Uterus (tissue), 4 donors: ENCODE data around the gene GPR142. TPM values are rescaled to one million over a fixed set of nuclear protein-coding genes. Genes with fewer than 3 reads are reported as not detected.

Experiments used
- DNase-seq, 2 donors: peaks; one replicate each; pipeline ENCODE4 v3.0.0-alpha.2; 2019 to 2020
- H3K27ac ChIP-seq, 2 donors: fragments of 200-600 bp; sonication (generic); 1 replicate in 1 of 2; 2 replicates in 1 of 2; pipeline ENCODE4 v1.5.1; 2016 to 2018
- H3K27me3 ChIP-seq, 2 donors: fragments of 200-600 bp; sonication (generic); one replicate each; pipeline ENCODE4 v1.5.1; 2018 to 2019; ENCODE audit warnings: control low read depth in 1 of 2
- H3K36me3 ChIP-seq, 2 donors: fragments of 200-600 bp; sonication (generic); one replicate each; pipeline ENCODE4 v1.5.1; 2019; ENCODE audit warnings: control low read depth in 1 of 2
- H3K4me1 ChIP-seq, 2 donors: fragments of 200-600 bp; sonication (generic); one replicate each; pipeline ENCODE4 v1.5.1; 2018 to 2019; ENCODE audit warnings: control low read depth in 1 of 2
- H3K4me3 ChIP-seq, 2 donors: fragments of 200-600 bp; sonication (generic); 1 replicate in 1 of 2; 2 replicates in 1 of 2; pipeline ENCODE4 v1.5.1; 2018 to 2019; ENCODE audit warnings: mild to moderate bottlenecking in 1 of 2
- H3K9me3 ChIP-seq, 2 donors: fragments of 200-600 bp; sonication (generic); one replicate each; pipeline ENCODE4 v1.5.1; 2019; ENCODE audit warnings: control low read depth in 1 of 2
- POLR2A ChIP-seq, 2 donors: fragments of 450-650 bp; IDR thresholded peaks; one replicate each; pipeline ENCODE4 v1.6.1; 2016; ENCODE audit warnings: antibody characterized with exemption in 2 of 2, mild to moderate bottlenecking in 1 of 2, moderate library complexity in 1 of 2
- intact Hi-C: fragments of 100-400 bp; cut with DNase I; formaldehyde crosslinking; loops from one replicate; pipeline ENCODE4 v1.15.1; 2023; ENCODE audit warnings: low total_unique reads
- total RNA-seq, 4 donors: library from RNA; depleted of rRNA in 3 of 4; stranded (reverse); fragments of >200 nt in 3 of 4; gene quantifications; one replicate each; pipeline versions ENCODE4 v1.1.0 to v1.2.4, GENCODE V29; 2014 to 2023
- TF ChIP-seq, protein P1 (sequence below), 4 experiments: fragments of 200-600 bp in 2 of 4; fragments of 450-650 bp in 2 of 4; sonication (generic) in 2 of 4; IDR thresholded peaks; one replicate each; pipeline ENCODE4 v1.5.1; 2016 to 2019; ENCODE audit warnings: antibody characterized with exemption in 4 of 4, mild to moderate bottlenecking in 2 of 4, moderate library complexity in 1 of 4
- donor health status: DM: yes; HTN: yes; CAD: no.

Gene GPR142
- total RNA-seq, 4 donors from 2014 or later = 0.73 TPM; not detected in 3

GRCh38 chr17:74326506-74326905, 40.8 kb upstream of the GPR142 start:
- no peak for DNase-seq
- Histone ChIP-seq H3K4me1 (peaks cover 0 to 10% of the 10 kb centered on the region in 2 donors), H3K27ac (no peak overlapping the region), H3K36me3 (no peaks in the 10 kb centered on the region), H3K27me3 (peaks cover 0 to 7% of the 10 kb centered on the region in 2 donors), H3K9me3 (no peaks in the 10 kb centered on the region), H3K4me3 (no peak overlapping the region)
- intact Hi-C loops = no loop called here
- no peak for TF ChIP-seq POLR2A (IDR thresholded peaks at IDR 0.05)
- TF ChIP-seq, protein P1, sequence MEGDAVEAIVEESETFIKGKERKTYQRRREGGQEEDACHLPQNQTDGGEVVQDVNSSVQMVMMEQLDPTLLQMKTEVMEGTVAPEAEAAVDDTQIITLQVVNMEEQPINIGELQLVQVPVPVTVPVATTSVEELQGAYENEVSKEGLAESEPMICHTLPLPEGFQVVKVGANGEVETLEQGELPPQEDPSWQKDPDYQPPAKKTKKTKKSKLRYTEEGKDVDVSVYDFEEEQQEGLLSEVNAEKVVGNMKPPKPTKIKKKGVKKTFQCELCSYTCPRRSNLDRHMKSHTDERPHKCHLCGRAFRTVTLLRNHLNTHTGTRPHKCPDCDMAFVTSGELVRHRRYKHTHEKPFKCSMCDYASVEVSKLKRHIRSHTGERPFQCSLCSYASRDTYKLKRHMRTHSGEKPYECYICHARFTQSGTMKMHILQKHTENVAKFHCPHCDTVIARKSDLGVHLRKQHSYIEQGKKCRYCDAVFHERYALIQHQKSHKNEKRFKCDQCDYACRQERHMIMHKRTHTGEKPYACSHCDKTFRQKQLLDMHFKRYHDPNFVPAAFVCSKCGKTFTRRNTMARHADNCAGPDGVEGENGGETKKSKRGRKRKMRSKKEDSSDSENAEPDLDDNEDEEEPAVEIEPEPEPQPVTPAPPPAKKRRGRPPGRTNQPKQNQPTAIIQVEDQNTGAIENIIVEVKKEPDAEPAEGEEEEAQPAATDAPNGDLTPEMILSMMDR (IDR thresholded peaks at IDR 0.05) = no peak

GRCh38 chr17:74328487-74328886, 38.8 kb upstream of the GPR142 start:
- DNase-seq = no peak
- TF ChIP-seq, protein P1 (IDR thresholded peaks at IDR 0.05) = no peak
- no peak for TF ChIP-seq POLR2A (IDR thresholded peaks at IDR 0.05)
- H3K4me1 ChIP-seq = peaks cover 0 to 10% of the 10 kb centered on the region in 2 donors
- peaks cover 0 to 7% of the 10 kb centered on the region in 2 donors for H3K27me3 ChIP-seq
- intact Hi-C loops = no loop called here
- no peaks in the 10 kb centered on the region for H3K9me3 ChIP-seq
- H3K27ac ChIP-seq = no peak overlapping the region
- H3K4me3 ChIP-seq = no peak overlapping the region
- H3K36me3 ChIP-seq = no peaks in the 10 kb centered on the region

GRCh38 chr17:74329378-74329777, 37.9 kb upstream of the GPR142 start:
- H3K4me3 ChIP-seq = no peak overlapping the region
- H3K4me1 ChIP-seq = peaks cover 0 to 10% of the 10 kb centered on the region in 2 donors
- no peak overlapping the region for H3K27ac ChIP-seq
- H3K36me3 ChIP-seq = no peaks in the 10 kb centered on the region
- intact Hi-C loops = no loop called here
- TF ChIP-seq POLR2A (IDR thresholded peaks at IDR 0.05) = no peak
- TF ChIP-seq, protein P1 (IDR thresholded peaks at IDR 0.05) = no peak
- no peak for DNase-seq
- H3K9me3 ChIP-seq = no peaks in the 10 kb centered on the region
- H3K27me3 ChIP-seq = peaks cover 0 to 7% of the 10 kb centered on the region in 2 donors

DNA sequence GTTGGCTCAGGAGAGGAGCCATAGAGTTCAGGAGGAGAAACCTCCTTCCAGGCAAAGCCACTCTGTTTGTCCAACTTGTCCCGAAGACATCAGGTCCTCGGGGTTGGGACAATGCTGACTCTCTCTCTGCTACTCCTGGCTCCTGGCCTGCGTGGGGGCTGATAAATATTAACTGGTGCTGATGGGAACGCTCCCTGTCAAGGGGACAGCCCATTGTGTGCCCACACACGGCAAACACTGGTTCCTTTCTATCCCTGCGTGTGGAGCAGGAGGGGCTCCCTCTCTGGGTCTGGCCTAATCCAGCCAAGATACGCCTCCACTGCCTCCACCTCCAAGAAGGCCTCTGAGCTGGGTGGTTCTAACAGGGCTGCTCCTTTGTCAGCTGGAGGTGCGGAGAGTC, 36.9 kb upstream of the GPR142 start:
- no peak for DNase-seq
- Histone ChIP-seq H3K4me1 (peaks cover 0 to 10% of the 10 kb centered on the region in 2 donors), H3K27ac (no peak overlapping the region), H3K27me3 (peaks cover 0 to 7% of the 10 kb centered on the region in 2 donors), H3K4me3 (no peak overlapping the region), H3K36me3 (no peaks in the 10 kb centered on the region), H3K9me3 (no peaks in the 10 kb centered on the region)
- intact Hi-C loops = no loop called here
- no peak for TF ChIP-seq POLR2A (IDR thresholded peaks at IDR 0.05)
- TF ChIP-seq, protein P1 (IDR thresholded peaks at IDR 0.05) = no peak

GRCh38 chr17:74332017-74332650, 35.2 kb upstream of the GPR142 start:
- TF ChIP-seq, protein P1 (IDR thresholded peaks at IDR 0.05) = no peak
- TF ChIP-seq POLR2A (IDR thresholded peaks at IDR 0.05) = no peak

More at GRCh38 chr17:74332017-74332650, 35.2 kb upstream of the GPR142 start:
- Histone ChIP-seq H3K36me3 (no peaks in the 10 kb centered on the region), H3K4me1 (no peaks in the 10 kb centered on the region), H3K27ac (no peak overlapping the region), H3K9me3 (no peaks in the 10 kb centered on the region), H3K27me3 (no peaks in the 10 kb centered on the region), H3K4me3 (no peak overlapping the region)
- DNase-seq = no peak
- intact Hi-C loops = no loop called here
